HG03378 (cell line): ENCODE measurements around the gene RNFT2.

Source experiments
- ATAC-seq: cut with Tn5 transposase; IDR thresholded peaks from one replicate; pipeline ENCODE4 v1.9.1; 2021; ENCODE audit warnings: mild to moderate bottlenecking, moderate library complexity; ENCODE audit not compliant: unreplicated experiment

Gene RNFT2

DNA sequence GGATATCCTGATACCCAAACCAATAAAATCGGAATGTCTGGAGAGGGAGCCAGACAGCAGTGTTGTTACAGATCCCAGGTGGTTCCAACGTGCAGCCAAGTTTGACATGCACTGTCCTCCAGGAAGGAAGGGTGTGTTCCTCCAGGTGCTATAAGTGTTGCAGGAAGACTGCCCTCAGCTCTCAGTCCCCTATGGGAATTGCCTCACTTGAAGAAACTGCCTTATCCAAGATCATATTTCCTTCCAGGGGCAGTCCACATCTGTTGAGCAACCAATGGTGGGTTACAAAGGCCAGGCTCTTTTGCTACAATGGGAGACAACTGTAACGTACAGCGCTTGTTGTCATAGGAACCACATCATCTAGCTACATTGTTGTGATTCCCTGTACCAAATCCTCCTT is 159.4 kb downstream of the RNFT2 start:
- ATAC-seq = no peak

DNA sequence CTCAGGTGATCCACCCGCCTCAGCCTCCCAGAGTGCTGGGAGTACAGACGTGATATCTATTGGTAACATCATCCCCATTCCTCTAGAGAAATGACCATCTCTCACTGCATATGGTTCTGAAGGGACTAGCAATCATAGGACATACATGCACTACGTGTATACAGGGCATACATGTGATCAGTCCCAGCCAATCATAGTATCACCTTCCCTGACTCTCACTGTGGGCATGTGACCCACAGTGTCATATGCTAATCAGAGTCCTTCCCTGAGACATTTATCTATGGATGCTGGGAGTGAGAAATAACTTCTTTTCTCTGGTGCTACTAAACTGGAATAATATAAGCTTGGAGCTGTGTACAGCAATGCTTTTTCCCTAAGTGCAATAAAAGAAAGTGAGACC is 160.6 kb downstream of the RNFT2 start:
- no peak for ATAC-seq

DNA sequence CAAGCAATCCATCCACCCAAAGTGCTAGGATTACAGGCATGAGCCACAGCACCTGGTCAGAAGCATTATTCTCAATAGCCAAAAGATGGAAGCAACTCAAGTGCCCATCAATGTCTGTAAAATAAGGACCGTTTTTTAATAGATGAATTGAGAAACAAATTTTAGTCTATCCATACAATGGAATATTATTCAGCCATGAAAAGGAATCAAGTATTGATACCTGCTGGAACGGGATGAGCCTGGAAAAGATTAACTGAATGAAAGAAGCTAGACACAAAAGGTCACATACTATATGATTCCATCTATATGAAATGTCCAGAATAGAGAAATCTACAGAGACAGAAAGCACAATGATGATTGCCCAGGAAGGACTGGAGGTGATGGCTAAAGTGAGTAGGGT is 163.5 kb downstream of the RNFT2 start:
- no peak for ATAC-seq
